Neural progenitor cell (in vitro differentiated cells): ENCODE results near the gene LDLRAD4. TPM values are rescaled to one million over a fixed set of nuclear protein-coding genes. Genes with fewer than 3 reads are reported as not detected.
A peak's percentile ranks its signal among the peaks of the same experiment; 100 is the strongest.

ENCODE experiments used
- DNase-seq: peaks from one replicate; pipeline ENCODE4 v3.0.0-alpha.2; 2016; ENCODE audit warnings: low spot score
- H2AFZ ChIP-seq: fragments of 200-600 bp; sonication (generic); replicated peaks from 2 replicates; pipeline ENCODE4 v1.6.1; 2016; ENCODE audit warnings: antibody characterized with exemption
- H3F3A ChIP-seq: fragments of 200-600 bp; sonication (generic); 2 replicates; pipeline ENCODE4 v1.6.1; 2016; ENCODE audit warnings: antibody characterized with exemption, low read depth
- H3K27ac ChIP-seq: fragments of 200-600 bp; sonication (generic); 2 replicates; pipeline ENCODE4 v1.5.1; 2016; ENCODE audit warnings: mild to moderate bottlenecking
- H3K27me3 ChIP-seq: fragments of 200-600 bp; sonication (generic); 2 replicates; pipeline ENCODE4 v1.6.1; 2016; ENCODE audit warnings: mild to moderate bottlenecking, moderate library complexity
- H3K36me3 ChIP-seq: fragments of 200-600 bp; sonication (generic); 2 replicates; pipeline ENCODE4 v1.5.1; 2016
- H3K4me1 ChIP-seq: fragments of 200-600 bp; sonication (generic); 2 replicates; pipeline ENCODE4 v1.6.1; 2016; ENCODE audit warnings: mixed run types
- H3K4me2 ChIP-seq: fragments of 200-600 bp; sonication (generic); 2 replicates; pipeline ENCODE4 v1.6.1; 2016
- H3K4me3 ChIP-seq: fragments of 200-600 bp; sonication (generic); 2 replicates; pipeline ENCODE4 v1.5.1; 2016
- H3K79me2 ChIP-seq: fragments of 200-600 bp; sonication (generic); 2 replicates; pipeline ENCODE4 v1.6.1; 2016; ENCODE audit warnings: low read depth
- H3K9ac ChIP-seq: fragments of 200-600 bp; sonication (generic); 2 replicates; pipeline ENCODE4 v1.6.1; 2016
- H3K9me3 ChIP-seq: fragments of 200-600 bp; sonication (generic); 2 replicates; pipeline ENCODE4 v1.5.1; 2016; ENCODE audit warnings: low read depth
- H4K20me1 ChIP-seq: fragments of 200-600 bp; sonication (generic); 2 replicates; pipeline ENCODE4 v1.6.1; 2016; ENCODE audit warnings: low read depth
- H3K27ac Mint-ChIP-seq: 3 replicates; pipeline ENCODE4 v1.8.0; 2021; ENCODE audit warnings: mixed read lengths
- H3K27me3 Mint-ChIP-seq: 2 replicates; pipeline ENCODE4 v1.8.0; 2022; ENCODE audit warnings: low read depth, mild to moderate bottlenecking, inconsistent platforms, moderate library complexity, mixed read lengths; ENCODE audit not compliant: insufficient read depth
- H3K36me3 Mint-ChIP-seq: 3 replicates; pipeline ENCODE4 v1.8.0; 2021; ENCODE audit warnings: mixed read lengths
- H3K4me1 Mint-ChIP-seq: 3 replicates; pipeline ENCODE4 v1.8.0; 2021; ENCODE audit warnings: mixed read lengths
- H3K4me3 Mint-ChIP-seq: 3 replicates; pipeline ENCODE4 v1.8.0; 2021; ENCODE audit warnings: mild to moderate bottlenecking, moderate library complexity, mixed read lengths
- H3K9me3 Mint-ChIP-seq: 3 replicates; pipeline ENCODE4 v1.8.0; 2020; ENCODE audit warnings: mixed read lengths
- CTCF ChIP-seq: fragments of 200-600 bp; sonication (generic); IDR thresholded peaks from 2 replicates; pipeline ENCODE4 v1.5.1; 2017; ENCODE audit warnings: antibody characterized with exemption, mild to moderate bottlenecking
- EZH2 ChIP-seq: fragments of 200-600 bp; sonication (generic); IDR thresholded peaks from 2 replicates; pipeline ENCODE4 v1.6.1; 2017; ENCODE audit warnings: antibody characterized with exemption, mild to moderate bottlenecking, moderate library complexity
- EZH2phosphoT487 ChIP-seq: fragments of 200-600 bp; sonication (generic); IDR thresholded peaks from 2 replicates; pipeline ENCODE4 v1.6.1; 2017; ENCODE audit warnings: antibody characterized with exemption
- total RNA-seq: library from RNA; depleted of rRNA; stranded (reverse); fragments of >200 nt; gene quantifications from 2 replicates; pipeline ENCODE4 v1.2.3, GENCODE V29; 2015; ENCODE audit warnings: low replicate concordance

The LDLRAD4 gene
- total RNA-seq, 1 donor from 2014 or later: 0.65 TPM

DNA sequence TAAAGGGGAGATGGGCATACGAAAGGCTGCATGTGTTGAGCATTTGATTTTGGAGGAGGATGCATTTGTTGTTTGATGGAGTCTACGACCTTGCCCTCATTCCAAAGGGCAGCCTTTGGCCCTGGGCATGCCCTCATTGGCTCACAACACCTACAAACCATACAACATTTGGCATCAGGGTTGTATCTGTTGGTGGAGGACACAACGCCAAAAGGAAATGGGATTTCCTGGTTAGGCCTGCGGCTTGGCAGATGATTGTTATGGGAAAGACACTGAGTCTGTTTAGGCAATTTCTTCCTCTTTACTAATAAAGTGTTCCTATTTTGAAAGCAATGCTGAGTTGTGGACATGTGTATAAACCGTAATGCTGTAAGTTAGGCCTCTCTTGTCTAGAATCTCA, 246.9 kb downstream of the LDLRAD4 start:
- no peaks in the 10 kb centered on the region for H4K20me1 ChIP-seq
- no peaks in the 10 kb centered on the region for H3K79me2 ChIP-seq
- no peaks in the 10 kb centered on the region for H3K36me3 ChIP-seq
- no peak overlapping the region for H3K27ac ChIP-seq
- no peaks in the 10 kb centered on the region for H3K27me3 ChIP-seq
- Mint-ChIP-seq H3K4me3 (no peak overlapping the region), H3K36me3 (peaks cover 2% of the 10 kb centered on the region), H3K27ac (no peak overlapping the region), H3K9me3 (peaks cover 15% of the 10 kb centered on the region), H3K4me1 (peaks cover 19% of the 10 kb centered on the region), H3K27me3 (peaks cover 8% of the 10 kb centered on the region)
- no peak for TF ChIP-seq EZH2phosphoT487
- no peak for TF ChIP-seq EZH2
- no peak for TF ChIP-seq CTCF
- no peaks in the 10 kb centered on the region for H3K4me1 ChIP-seq
- H3F3A ChIP-seq: no peaks in the 10 kb centered on the region
- no peaks in the 10 kb centered on the region for H3K9me3 ChIP-seq
- no peak overlapping the region for H3K9ac ChIP-seq
- H2AFZ ChIP-seq: no peak overlapping the region
- H3K4me2 ChIP-seq: no peak overlapping the region
- DNase-seq: no peak
- no peak overlapping the region for H3K4me3 ChIP-seq

DNA sequence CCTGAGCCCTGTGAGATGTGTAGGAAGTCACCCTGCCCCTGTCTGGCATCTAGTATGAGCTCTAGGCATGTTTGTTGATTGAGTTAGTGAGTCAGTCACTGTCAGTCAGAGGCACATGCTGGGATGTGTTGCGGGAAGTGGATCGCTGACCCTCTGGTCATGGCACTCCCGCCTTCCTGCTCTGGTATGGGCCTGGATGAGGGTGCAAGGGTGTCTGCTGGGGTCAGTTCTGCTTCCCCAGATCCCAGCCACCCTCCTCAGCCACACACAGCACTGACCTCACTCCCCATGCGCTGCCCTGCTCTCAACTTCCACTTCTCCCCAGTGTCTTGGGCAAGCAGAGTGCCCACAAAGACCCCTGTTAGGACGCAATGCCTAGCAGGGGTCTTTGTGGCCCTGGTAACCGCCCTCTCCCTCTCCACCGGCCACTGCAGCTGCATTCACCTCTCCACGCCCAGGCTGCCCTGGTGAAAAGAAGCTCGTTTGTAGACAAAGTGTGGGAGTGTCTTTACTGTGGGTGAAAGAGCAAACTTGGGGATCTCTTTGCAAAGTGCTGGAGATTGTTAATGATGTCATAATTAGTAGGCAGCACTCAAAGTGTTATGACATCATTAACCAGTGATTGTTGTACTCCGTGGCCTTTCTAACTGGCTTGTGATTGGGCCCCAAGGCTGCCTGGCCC, 252.1 kb downstream of the LDLRAD4 start:
- H3K4me2 ChIP-seq: no peak overlapping the region
- H3K9me3 Mint-ChIP-seq: peaks cover 17% of the 10 kb centered on the region
- peaks cover 8% of the 10 kb centered on the region for H4K20me1 ChIP-seq
- H3K9me3 ChIP-seq: no peaks in the 10 kb centered on the region
- H3K4me3 ChIP-seq: no peak overlapping the region
- no peak overlapping the region for H3K9ac ChIP-seq
- no peaks in the 10 kb centered on the region for H3K79me2 ChIP-seq
- H3K27ac ChIP-seq: no peak overlapping the region
- no peaks in the 10 kb centered on the region for H3K27me3 ChIP-seq
- peaks cover 14% of the 10 kb centered on the region for H3K27me3 Mint-ChIP-seq
- no peak for DNase-seq
- H3K4me1 ChIP-seq: peaks cover 19% of the 10 kb centered on the region
- H3K4me3 Mint-ChIP-seq: no peak overlapping the region
- no peak overlapping the region for H2AFZ ChIP-seq
- H3F3A ChIP-seq: peaks cover 15% of the 10 kb centered on the region
- H3K36me3 Mint-ChIP-seq: peaks cover 2% of the 10 kb centered on the region
- H3K4me1 Mint-ChIP-seq: peaks cover 42% of the 10 kb centered on the region
- TF ChIP-seq EZH2 (no peak), CTCF (no peak)
- H3K36me3 ChIP-seq: no peaks in the 10 kb centered on the region
- H3K27ac Mint-ChIP-seq: peak overlapping the region; percentile 97

DNA sequence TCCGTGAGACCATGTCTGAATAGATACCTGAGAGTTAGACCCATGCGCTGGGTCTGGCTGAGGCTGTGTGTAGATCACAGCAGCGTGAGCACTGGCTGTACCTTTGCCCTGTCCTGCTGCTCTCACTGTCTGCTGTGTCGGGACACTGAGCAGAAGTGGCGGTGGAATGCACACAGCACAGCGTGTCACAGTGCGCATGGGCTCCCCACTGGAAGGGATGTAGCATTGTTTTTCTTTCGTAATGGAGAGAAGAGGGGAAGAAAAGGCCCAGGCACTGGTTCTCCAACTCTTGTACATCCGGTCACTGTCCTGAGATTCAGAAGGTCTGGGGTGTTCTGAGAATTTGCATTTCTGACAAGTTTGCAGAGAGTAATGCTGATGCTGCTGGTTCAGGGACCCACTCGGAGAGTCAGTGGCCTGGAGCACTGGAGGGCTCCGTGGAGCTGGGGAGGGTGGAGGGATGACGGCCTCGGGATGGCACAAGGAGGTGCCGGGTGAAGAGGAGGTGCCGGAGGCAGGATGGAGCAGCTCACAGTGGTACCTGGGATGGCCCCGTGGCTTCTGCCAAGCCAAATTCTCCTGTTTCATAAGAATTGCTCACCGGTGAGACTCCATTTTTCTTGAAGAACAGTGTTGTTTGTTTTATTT, 252.8 kb downstream of the LDLRAD4 start:
- Histone ChIP-seq H3K4me3 (no peak overlapping the region), H3K4me2 (peak overlapping the region; percentile 44), H3K27me3 (no peaks in the 10 kb centered on the region), H3K9ac (no peak overlapping the region), H3K9me3 (no peaks in the 10 kb centered on the region), H3F3A (peaks cover 15% of the 10 kb centered on the region), H3K79me2 (no peaks in the 10 kb centered on the region), H3K4me1 (peaks cover 19% of the 10 kb centered on the region), H3K27ac (no peak overlapping the region), H4K20me1 (peaks cover 8% of the 10 kb centered on the region), H2AFZ (no peak overlapping the region), H3K36me3 (no peaks in the 10 kb centered on the region)
- Mint-ChIP-seq H3K4me3 (peak overlapping the region; percentile 44), H3K27me3 (peaks cover 15% of the 10 kb centered on the region), H3K36me3 (peaks cover 2% of the 10 kb centered on the region), H3K9me3 (peaks cover 17% of the 10 kb centered on the region), H3K27ac (peak overlapping the region; percentile 97), H3K4me1 (peaks cover 44% of the 10 kb centered on the region)
- peak; percentile 30 for DNase-seq
- no peak for TF ChIP-seq CTCF
- TF ChIP-seq EZH2: no peak
- no peak for TF ChIP-seq EZH2phosphoT487
